T-helper 1 cell (primary cell): ENCODE results near the gene MAP2K5.

ENCODE experiments used
- DNase-seq, 5 donors: peaks; one replicate each; pipeline ENCODE4 v3.0.0-alpha.2; 2012 to 2020

Gene MAP2K5

GRCh38 chr15:67521783-67522568 is 20.5 kb upstream of the MAP2K5 start:
- no peak for DNase-seq

- no peak for DNase-seq
These were observed 19.2 kb upstream of the MAP2K5 start for GRCh38 chr15:67523330-67523729.

- DNase-seq, result no peak
These were observed 18.3 kb upstream of the MAP2K5 start for GRCh38 chr15:67524235-67524634.

- no peak for DNase-seq
These were observed 14.0 kb upstream of the MAP2K5 start for GRCh38 chr15:67528513-67528912.

- DNase-seq, result no peak
These were observed 11.1 kb upstream of the MAP2K5 start for GRCh38 chr15:67531379-67531914.

GRCh38 chr15:67533873-67534272 is 8.6 kb upstream of the MAP2K5 start:
- no peak for DNase-seq

GRCh38 chr15:67534360-67534759 is 8.1 kb upstream of the MAP2K5 start:
- no peak for DNase-seq

GRCh38 chr15:67537771-67538170 is 4.7 kb upstream of the MAP2K5 start:
- no peak for DNase-seq

- no peak for DNase-seq
These were observed 830 bp downstream of the MAP2K5 start for GRCh38 chr15:67543348-67543718.

GRCh38 chr15:67544475-67544874 is 2.0 kb downstream of the MAP2K5 start:
- DNase-seq, result no peak

GRCh38 chr15:67545864-67546263 is 3.4 kb downstream of the MAP2K5 start:
- DNase-seq, result no peak

- no peak for DNase-seq
These were observed 4.6 kb downstream of the MAP2K5 start for GRCh38 chr15:67547064-67547463.

- no peak for DNase-seq
These were observed 5.3 kb downstream of the MAP2K5 start for GRCh38 chr15:67547836-67548235.

- DNase-seq, result no peak
These were observed 5.8 kb downstream of the MAP2K5 start for GRCh38 chr15:67548236-67548852.

GRCh38 chr15:67548862-67549651 is 6.6 kb downstream of the MAP2K5 start:
- no peak for DNase-seq

- no peak for DNase-seq
These were observed 7.2 kb downstream of the MAP2K5 start for GRCh38 chr15:67549736-67550135.

GRCh38 chr15:67550522-67550921 is 8.0 kb downstream of the MAP2K5 start:
- no peak for DNase-seq

- no peak for DNase-seq
These were observed 8.8 kb downstream of the MAP2K5 start for GRCh38 chr15:67551207-67551743.

GRCh38 chr15:67554580-67554979 is 12.1 kb downstream of the MAP2K5 start:
- DNase-seq, result no peak

GRCh38 chr15:67556976-67557570 is 14.6 kb downstream of the MAP2K5 start:
- no peak for DNase-seq

GRCh38 chr15:67558502-67558901 is 16.0 kb downstream of the MAP2K5 start:
- no peak for DNase-seq

- DNase-seq, result no peak
These were observed 16.7 kb downstream of the MAP2K5 start for GRCh38 chr15:67559158-67559557.

- DNase-seq, result no peak
These were observed 17.1 kb downstream of the MAP2K5 start for GRCh38 chr15:67559576-67559975.
